GM12878 (cell line): ENCODE results near the gene ASXL2. TPM values are rescaled to one million over a fixed set of nuclear protein-coding genes. Genes with fewer than 3 reads are reported as not detected.

ENCODE experiments used
- ATF7 ChIP-seq: fragments of 450-650 bp; IDR thresholded peaks from 2 replicates; pipeline ENCODE4 v1.6.1; 2016; ENCODE audit warnings: low read depth, mild to moderate bottlenecking
- CTCF ChIP-seq, 3 experiments: IDR thresholded peaks in 2 of 3; conservative IDR thresholded peaks in 1 of 3; 2 replicates each; pipeline ENCODE4 v1.5.1; 2011; ENCODE audit warnings: low read depth in 3 of 3, low read length in 3 of 3, mild to moderate bottlenecking in 3 of 3, control low read depth in 2 of 3, moderate library complexity in 2 of 3, inconsistent platforms in 1 of 3, mixed read lengths in 1 of 3; ENCODE audit not compliant: control insufficient read depth in 2 of 3, insufficient read depth in 1 of 3; ENCODE audit errors: extremely low read depth in 1 of 3
- CUX1 ChIP-seq: IDR thresholded peaks from 2 replicates; pipeline ENCODE4 v1.6.1; 2012; ENCODE audit warnings: improper control_type of control experiment, low read depth, low read length; ENCODE audit not compliant: insufficient replicate concordance
- MYC ChIP-seq: IDR thresholded peaks from 2 replicates; pipeline ENCODE4 v1.6.1; 2011; ENCODE audit warnings: mild to moderate bottlenecking, low read length, moderate library complexity, inconsistent platforms; ENCODE audit not compliant: insufficient read depth, insufficient replicate concordance, insufficient read length, severe bottlenecking
- PKNOX1 ChIP-seq: fragments of 450-650 bp; IDR thresholded peaks from 2 replicates; pipeline ENCODE4 v1.6.1; 2016; ENCODE audit warnings: mild to moderate bottlenecking
- SP1 ChIP-seq: IDR thresholded peaks from one replicate; pipeline ENCODE4 v1.6.1; 2011; ENCODE audit warnings: low read depth, low read length
- TCF12 ChIP-seq: IDR thresholded peaks from 2 replicates; pipeline ENCODE4 v1.6.1; 2011; ENCODE audit warnings: low read depth, mild to moderate bottlenecking, low read length
- YBX1 ChIP-seq: fragments of 450-650 bp; IDR thresholded peaks from 2 replicates; pipeline ENCODE4 v1.6.1; 2016; ENCODE audit warnings: antibody characterized with exemption
- polyA plus RNA-seq, 11 experiments: library from polyadenylated mRNA; depleted of rRNA in 4 of 11; unstranded in 6 of 11; stranded (reverse) in 5 of 11; fragments of >200 nt; fragmentation: Nextera tagmentation in 4 of 11; fragmentation: Illumina TruSeq in 1 of 11; extraction: Ambion mirVana in 4 of 11; extraction: Trizol in 1 of 11; gene quantifications; 1 replicate in 1 of 11; 2 replicates in 10 of 11; pipeline versions ENCODE4 v1.2.1 to v1.2.3, GENCODE V29; 2011 to 2016; ENCODE audit warnings: inconsistent platforms in 2 of 11, missing spikeins in 2 of 11, low read depth in 1 of 11
- total RNA-seq, 4 experiments: library from RNA; depleted of rRNA in 3 of 4; stranded (reverse); fragments of >200 nt in 3 of 4; fragmentation: Illumina TruSeq in 1 of 4; extraction: Trizol in 1 of 4; gene quantifications; 2 replicates each; pipeline versions ENCODE4 v1.2.1 to v1.2.3, GENCODE V29; 2013 to 2021

ASXL2 gene
- total and polyA plus RNA-seq, 10 of the 15 experiments (the other 5 are each of a cell fraction or from before 2014, with no cell fraction given): 1.3 to 17.7 (median 5.5) TPM

- TF ChIP-seq ATF7: no peak
- TF ChIP-seq PKNOX1: no peak
- TF ChIP-seq TCF12: no peak
- no peak for TF ChIP-seq CUX1
- no peak for TF ChIP-seq MYC
- no peak for TF ChIP-seq YBX1
- no peak for TF ChIP-seq SP1
- no peak for TF ChIP-seq CTCF (IDR thresholded peaks at IDR 0.05 in 2 of 3, conservative IDR thresholded peaks at IDR 0.05 in 1 of 3; ENCODE audit: control insufficient read depth in 2 of 3, extremely low read depth in 1 of 3, insufficient read depth in 1 of 3, low read depth in 3 of 3, low read length in 3 of 3)
These were observed 119.9 kb downstream of the ASXL2 start (continued) for GRCh38 chr2:25758348-25758747.
